ENCODE data around the gene PARM1. TPM values are rescaled to one million over a fixed set of nuclear protein-coding genes. Genes with fewer than 3 reads are reported as not detected.

The PARM1 gene
- total RNA-seq, 1 donor from 2014 or later = 6.4 TPM

GRCh38 chr4:74953647-74954046, 20.7 kb downstream of the PARM1 start:
- TF ChIP-seq CTCF (IDR thresholded peaks at IDR 0.05; ENCODE audit: unreplicated experiment) = no peak
- Mint-ChIP-seq H3K4me1 (ENCODE audit: low read depth) (peaks cover 8% of the 10 kb centered on the region), H3K4me3 (ENCODE audit: low read depth) (no peak overlapping the region), H3K27me3 (no peaks in the 10 kb centered on the region), H3K27ac (no peak overlapping the region), H3K9me3 (ENCODE audit: low read depth) (no peaks in the 10 kb centered on the region), H3K36me3 (ENCODE audit: insufficient read depth) (no peaks in the 10 kb centered on the region)
- no peak for DNase-seq (ENCODE audit: low spot score, unreplicated experiment)

GRCh38 chr4:74958881-74959280, 26.0 kb downstream of the PARM1 start:
- no peak for DNase-seq (ENCODE audit: low spot score, unreplicated experiment)
- no peak overlapping the region for H3K27ac Mint-ChIP-seq
- peaks cover 10% of the 10 kb centered on the region for H3K4me1 Mint-ChIP-seq (ENCODE audit: low read depth)
- H3K4me3 Mint-ChIP-seq (ENCODE audit: low read depth) = no peak overlapping the region
- peaks cover 13% of the 10 kb centered on the region for H3K9me3 Mint-ChIP-seq (ENCODE audit: low read depth)
- H3K36me3 Mint-ChIP-seq (ENCODE audit: insufficient read depth) = peaks cover 6% of the 10 kb centered on the region
- H3K27me3 Mint-ChIP-seq = no peaks in the 10 kb centered on the region
- TF ChIP-seq CTCF (IDR thresholded peaks at IDR 0.05; ENCODE audit: unreplicated experiment) = no peak

GRCh38 chr4:74961230-74961629, 28.3 kb downstream of the PARM1 start:
- Mint-ChIP-seq H3K36me3 (ENCODE audit: insufficient read depth) (peaks cover 6% of the 10 kb centered on the region), H3K27ac (no peak overlapping the region), H3K4me3 (ENCODE audit: low read depth) (no peak overlapping the region), H3K27me3 (no peaks in the 10 kb centered on the region), H3K4me1 (ENCODE audit: low read depth) (peaks cover 17% of the 10 kb centered on the region), H3K9me3 (ENCODE audit: low read depth) (peaks cover 13% of the 10 kb centered on the region)
- DNase-seq (ENCODE audit: low spot score, unreplicated experiment) = no peak
- TF ChIP-seq CTCF (IDR thresholded peaks at IDR 0.05; ENCODE audit: unreplicated experiment) = no peak

- no peak for TF ChIP-seq CTCF (IDR thresholded peaks at IDR 0.05; ENCODE audit: unreplicated experiment)
Measured at GRCh38 chr4:74962584-74962983, 29.7 kb downstream of the PARM1 start.

GRCh38 chr4:74964311-74964710, 31.4 kb downstream of the PARM1 start:
- peaks cover 9% of the 10 kb centered on the region for H3K4me1 Mint-ChIP-seq (ENCODE audit: low read depth)
- TF ChIP-seq CTCF (IDR thresholded peaks at IDR 0.05; ENCODE audit: unreplicated experiment) = no peak
- H3K27me3 Mint-ChIP-seq = no peaks in the 10 kb centered on the region
- H3K36me3 Mint-ChIP-seq (ENCODE audit: insufficient read depth) = peaks cover 6% of the 10 kb centered on the region
- no peak overlapping the region for H3K4me3 Mint-ChIP-seq (ENCODE audit: low read depth)
- H3K27ac Mint-ChIP-seq = peak overlapping the region; percentile 92
- H3K9me3 Mint-ChIP-seq (ENCODE audit: low read depth) = peaks cover 13% of the 10 kb centered on the region
- DNase-seq (ENCODE audit: low spot score, unreplicated experiment) = no peak

More at GRCh38 chr4:74962584-74962983, 29.7 kb downstream of the PARM1 start:
- no peak overlapping the region for H3K4me3 Mint-ChIP-seq (ENCODE audit: low read depth)
- no peaks in the 10 kb centered on the region for H3K27me3 Mint-ChIP-seq
- peaks cover 9% of the 10 kb centered on the region for H3K4me1 Mint-ChIP-seq (ENCODE audit: low read depth)
- no peak overlapping the region for H3K27ac Mint-ChIP-seq
- H3K9me3 Mint-ChIP-seq (ENCODE audit: low read depth) = peaks cover 13% of the 10 kb centered on the region
- peaks cover 6% of the 10 kb centered on the region for H3K36me3 Mint-ChIP-seq (ENCODE audit: insufficient read depth)
- DNase-seq (ENCODE audit: low spot score, unreplicated experiment) = no peak
